AG04449 (cell line): ENCODE results near the gene MMAB.

Source experiments
- CTCF ChIA-PET: fragments of 350-600 bp; formaldehyde crosslinking; extraction: SDS; loops from one replicate; lab custom pipeline; 2021; ENCODE audit warnings: antibody characterized with exemption; lab: Yijun Ruan, JAX
- POLR2A ChIA-PET: fragments of 400-600, 350-600 bp; formaldehyde crosslinking; extraction: SDS; loops from one replicate; lab custom pipeline; 2020; ENCODE audit warnings: antibody characterized with exemption, inconsistent platforms; lab: Yijun Ruan, JAX
- DNase-seq: peaks from one replicate; pipeline ENCODE4 v3.0.0-alpha.2; 2010; ENCODE audit warnings: low read depth, low spot score
- H3K4me3 ChIP-seq: 2 replicates; pipeline ENCODE4 v1.5.1; 2011; ENCODE audit warnings: low read depth, mild to moderate bottlenecking, control low read depth, low read length
- CTCF ChIP-seq: IDR thresholded peaks from one replicate; pipeline ENCODE4 v1.5.1; 2011; ENCODE audit warnings: mild to moderate bottlenecking, moderate library complexity, low read length, control low read depth, inconsistent platforms; ENCODE audit not compliant: insufficient read depth; ENCODE audit errors: missing control alignments

MMAB gene

GRCh38 chr12:109586385-109587296 lies 13.3 kb upstream of the MMAB start:
- TF ChIP-seq CTCF, result no peak
- H3K4me3 ChIP-seq, result no peak overlapping the region
- DNase-seq, result no peak
- ChIA-PET POLR2A (no interaction called here), CTCF (interaction anchor here (0.8 to 6.6 kb wide), 4 partner anchors 8 to 188 kb away, joined by 3 to 83 read pairs (median 7); no protein-coding TSS in a partner anchor)

GRCh38 chr12:109583733-109584132 lies 10.4 kb upstream of the MMAB start:
- TF ChIP-seq CTCF, result no peak
- ChIA-PET POLR2A (no interaction called here), CTCF (interaction anchor here (1.5 to 3.3 kb wide), 2 partner anchors 11 to 13 kb away, joined by 10 to 11 read pairs; no protein-coding TSS in a partner anchor)
- no peak overlapping the region for H3K4me3 ChIP-seq
- DNase-seq, result no peak

- H3K4me3 ChIP-seq, result no peak overlapping the region
- CTCF ChIA-PET, result interaction anchor here (1.5 to 2.3 kb wide), 2 partner anchors 15 kb away, joined by 10 to 11 read pairs; no protein-coding TSS in a partner anchor
- DNase-seq, result no peak
- TF ChIP-seq CTCF, result no peak
- POLR2A ChIA-PET, result no interaction called here
Measured at GRCh38 chr12:109582636-109583035, 9.3 kb upstream of the MMAB start.

- ChIA-PET CTCF (interaction anchor here (0.7 to 2.3 kb wide), 3 partner anchors 16 to 194 kb away, joined by 3 to 10 read pairs (median 3); no protein-coding TSS in a partner anchor), POLR2A (no interaction called here)
- TF ChIP-seq CTCF, result no peak
- DNase-seq, result no peak
- no peak overlapping the region for H3K4me3 ChIP-seq
Measured at GRCh38 chr12:109581856-109582255, 8.6 kb upstream of the MMAB start.

GRCh38 chr12:109581334-109581691 lies 8.0 kb upstream of the MMAB start:
- ChIA-PET POLR2A (no interaction called here), CTCF (interaction anchor here (1.1 to 2.3 kb wide), 2 partner anchors 16 to 18 kb away, joined by 3 to 10 read pairs; no protein-coding TSS in a partner anchor)
- no peak for TF ChIP-seq CTCF
- no peak overlapping the region for H3K4me3 ChIP-seq
- DNase-seq, result no peak

GRCh38 chr12:109580684-109581333 lies 7.5 kb upstream of the MMAB start:
- CTCF ChIA-PET, result interaction anchor here (0.5 to 2.3 kb wide), 2 partner anchors 17 to 219 kb away, joined by 4 to 10 read pairs; no protein-coding TSS in a partner anchor
- TF ChIP-seq CTCF, result no peak
- no peak overlapping the region for H3K4me3 ChIP-seq
- no peak for DNase-seq
- POLR2A ChIA-PET, result no interaction called here
